Globus pallidus (tissue), 1 donor: ENCODE data around the gene CAND2.
"Not testable (repeated sequence)": the region's sequence is repeated elsewhere in the genome, so short reads cannot be mapped to it uniquely, and the experiment has no call there.

Source experiments
- DNase-seq: peaks from one replicate; pipeline ENCODE4 v3.0.0-alpha.2; 2015; ENCODE audit warnings: low spot score

CAND2 gene

DNA sequence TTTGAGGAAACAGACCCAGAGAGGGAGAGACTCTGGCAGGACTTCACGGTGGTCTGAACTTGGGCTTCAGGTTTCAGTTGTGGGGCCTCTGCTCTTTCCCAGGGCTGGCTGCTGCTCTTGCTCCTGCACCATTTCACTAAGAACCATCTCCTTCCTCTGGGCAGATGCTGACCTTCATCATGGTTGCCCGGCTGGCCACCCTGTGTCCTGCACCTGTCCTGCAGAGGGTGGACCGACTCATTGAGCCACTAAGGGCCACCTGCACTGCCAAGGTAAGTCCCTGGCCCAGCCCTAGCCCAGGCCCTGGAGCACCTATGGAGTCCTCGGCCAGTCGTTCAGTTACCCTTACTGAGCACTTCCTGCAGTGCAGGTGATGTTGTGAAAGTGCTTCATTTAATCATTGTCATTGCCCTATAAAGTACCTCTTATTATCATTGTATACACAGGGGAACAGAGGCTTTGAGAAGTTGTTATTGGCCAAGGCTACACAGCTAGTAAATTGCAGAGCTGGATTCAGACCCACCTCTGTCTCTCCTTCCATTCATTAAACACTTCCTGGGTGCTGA, 34.9 kb downstream of the CAND2 start:
- DNase-seq = no peak

GRCh38 chr3:12832350-12833221, 36.1 kb downstream of the CAND2 start:
- no peak for DNase-seq

DNA sequence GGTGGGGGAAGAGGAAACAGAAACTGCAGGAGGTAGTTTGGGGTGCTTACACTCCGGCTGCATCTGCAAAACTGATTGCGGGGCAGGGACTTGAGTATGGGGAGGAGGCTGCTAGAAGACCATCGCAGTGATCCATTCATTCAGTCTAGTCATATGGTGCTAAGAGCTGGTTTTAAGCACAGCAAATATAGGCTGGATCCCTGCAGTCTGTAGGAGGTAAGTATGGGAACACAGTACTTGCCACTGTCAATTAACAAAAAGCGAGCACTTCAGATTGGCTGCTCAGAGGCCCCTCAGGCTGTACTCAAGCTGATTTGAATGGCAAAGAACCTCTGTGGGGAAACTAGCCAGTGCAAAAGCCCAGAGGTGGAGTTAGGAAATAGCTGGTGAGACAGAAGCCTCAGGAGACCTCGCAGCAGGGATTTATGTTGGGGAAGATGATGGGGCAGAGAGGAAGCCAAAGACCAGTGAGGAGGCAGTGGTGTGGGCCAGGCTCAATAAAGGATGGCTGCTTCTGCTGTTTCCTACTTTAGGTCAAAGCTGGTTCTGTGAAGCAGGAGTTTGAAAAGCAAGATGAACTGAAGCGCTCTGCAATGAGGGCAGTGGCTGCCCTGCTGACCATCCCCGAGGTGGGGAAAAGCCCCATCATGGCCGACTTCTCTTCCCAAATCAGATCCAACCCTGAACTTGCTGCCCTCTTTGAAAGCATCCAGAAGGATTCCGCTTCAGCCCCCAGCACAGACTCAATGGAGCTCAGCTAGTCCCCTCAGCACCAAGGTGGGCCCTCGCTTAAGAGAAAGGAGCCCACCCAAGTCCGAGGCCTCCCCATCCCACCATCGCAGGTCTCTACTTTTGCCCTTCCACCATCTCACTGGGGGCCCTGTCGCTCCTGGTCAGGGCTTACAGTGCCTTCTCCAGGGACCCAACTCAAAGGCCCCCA, 37.0 kb downstream of the CAND2 start:
- DNase-seq = no peak

DNA sequence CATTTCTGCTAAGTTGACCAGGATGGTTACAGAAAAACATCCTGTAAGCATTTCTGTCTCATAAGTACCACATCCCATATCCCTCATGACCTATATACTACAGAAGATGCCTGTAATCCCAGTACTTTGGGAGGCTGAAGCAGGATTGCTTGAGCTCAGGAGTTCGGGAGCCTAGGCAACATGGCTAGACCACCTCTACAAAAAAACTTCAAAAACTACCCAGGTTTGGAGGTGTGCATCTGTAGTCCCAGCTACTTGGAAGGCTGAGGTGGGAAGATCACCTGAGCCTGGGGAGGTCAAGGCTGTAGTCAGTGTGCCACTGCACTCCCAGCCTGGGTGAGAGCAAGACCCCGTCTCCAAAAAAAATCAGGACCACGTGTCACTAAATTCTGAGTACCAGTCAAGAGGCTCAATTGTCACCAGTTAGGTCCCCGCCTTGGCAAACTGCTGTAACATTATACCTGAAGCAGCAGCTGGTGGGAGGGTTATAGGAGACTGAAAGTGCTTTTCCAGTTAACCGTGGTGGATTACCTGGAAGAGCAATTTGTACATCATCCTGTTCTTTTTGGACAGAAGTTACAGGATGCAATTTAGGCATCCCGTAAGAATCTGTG, 38.7 kb downstream of the CAND2 start:
- DNase-seq = no peak

DNA sequence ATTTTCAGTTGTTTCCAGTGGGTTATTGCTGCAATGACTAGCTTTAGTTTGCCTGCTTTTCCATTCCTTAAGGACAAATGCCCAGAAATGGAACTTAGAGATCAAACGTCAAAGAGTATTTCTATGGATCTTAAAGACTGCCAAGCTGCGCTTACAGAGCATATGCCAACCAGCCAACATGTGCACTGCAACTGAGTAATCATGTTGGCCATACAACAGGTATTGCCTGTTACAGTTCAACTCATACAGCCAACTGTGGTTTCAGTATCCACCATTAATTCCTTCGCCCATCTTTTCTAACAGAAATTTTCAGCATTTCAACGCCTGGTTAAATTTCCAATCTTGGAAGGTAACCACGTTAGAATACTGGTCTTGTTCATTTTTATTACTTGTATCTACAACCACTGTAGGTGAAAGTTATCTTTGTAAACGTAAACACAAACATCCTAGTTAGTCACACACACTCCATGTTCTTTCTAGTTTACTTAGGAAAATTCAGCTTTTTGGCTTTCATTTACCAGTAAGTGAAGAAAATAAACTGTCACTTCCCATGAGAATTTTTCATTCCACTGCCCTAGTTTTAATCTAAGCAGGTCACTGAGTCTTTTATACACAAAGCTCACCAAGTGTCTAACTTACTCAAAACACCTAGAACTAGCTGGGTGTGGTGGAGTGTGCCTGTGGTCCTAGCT, 41.0 kb downstream of the CAND2 start:
- no peak for DNase-seq

- DNase-seq = no peak
Measured at GRCh38 chr3:12838179-12838965, 41.9 kb downstream of the CAND2 start.

- no peak for DNase-seq
Measured at GRCh38 chr3:12839156-12839946, 42.9 kb downstream of the CAND2 start.

DNA sequence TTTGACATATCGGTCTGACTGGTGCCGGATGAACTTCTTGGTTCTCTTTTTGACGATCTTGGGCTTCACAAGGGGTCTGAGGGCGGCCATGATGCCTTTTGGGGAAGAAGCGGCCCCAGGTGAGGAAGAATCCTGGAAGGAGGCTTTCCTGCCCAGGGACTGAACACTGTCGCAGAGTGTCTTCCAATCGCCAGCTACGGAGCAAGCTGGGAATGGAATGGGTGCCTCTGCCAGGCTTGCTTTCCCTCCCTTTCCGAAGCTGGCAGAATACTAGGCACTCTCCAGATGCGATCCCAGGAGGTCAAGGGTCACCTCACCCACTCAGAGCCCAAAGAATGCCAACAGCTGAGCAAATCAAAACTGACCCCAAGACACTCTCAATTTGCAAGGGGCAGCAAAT, 43.7 kb downstream of the CAND2 start:
- DNase-seq = not testable (repeated sequence)

GRCh38 chr3:12840591-12841148, 44.2 kb downstream of the CAND2 start:
- no peak for DNase-seq

DNA sequence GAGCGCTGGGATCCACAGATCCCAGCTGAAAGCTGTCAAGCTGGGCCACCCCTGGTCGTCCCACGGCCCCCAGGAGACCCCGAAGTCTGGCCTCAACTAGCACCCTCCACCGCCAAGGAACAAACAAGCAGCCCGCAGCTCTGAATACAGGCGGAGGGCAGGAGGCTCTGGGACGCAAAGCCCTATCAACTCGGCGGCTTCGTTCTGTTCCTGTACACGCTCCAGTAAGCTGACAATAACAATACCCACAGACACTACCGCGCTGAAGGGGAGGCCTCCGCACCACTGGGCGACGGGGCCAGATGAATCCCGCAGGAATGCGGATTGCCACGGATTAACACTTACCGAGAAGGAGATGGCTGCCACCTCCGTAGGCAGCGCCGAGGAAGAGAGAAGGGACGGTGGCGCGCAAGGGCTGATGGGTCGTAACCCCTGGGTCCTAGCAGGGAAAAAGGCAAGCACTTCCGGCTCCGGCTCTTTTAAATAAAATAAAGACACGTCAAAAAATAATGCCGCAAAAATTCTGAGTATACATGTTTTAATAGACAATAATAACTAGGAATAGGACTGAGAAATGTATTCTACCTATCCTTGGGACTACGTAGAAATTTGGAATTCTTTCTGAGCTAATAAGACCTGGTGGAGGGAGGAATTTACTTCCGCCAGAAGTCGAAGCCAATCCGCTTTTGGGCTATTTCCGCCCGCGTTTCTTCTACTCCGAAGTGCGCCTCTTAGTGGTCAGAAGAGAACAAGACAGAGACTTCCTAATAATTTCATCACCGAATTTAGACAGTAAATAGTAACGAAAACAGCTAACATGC, 44.9 kb downstream of the CAND2 start, which contains the start of gene RPL32:
TSS of gene RPL32 (minus strand) at position 417 of the 821 bp plus-strand sequence. CDS start 1,328 bp downstream, outside the sequence.
- peak; percentile 94 for DNase-seq

DNA sequence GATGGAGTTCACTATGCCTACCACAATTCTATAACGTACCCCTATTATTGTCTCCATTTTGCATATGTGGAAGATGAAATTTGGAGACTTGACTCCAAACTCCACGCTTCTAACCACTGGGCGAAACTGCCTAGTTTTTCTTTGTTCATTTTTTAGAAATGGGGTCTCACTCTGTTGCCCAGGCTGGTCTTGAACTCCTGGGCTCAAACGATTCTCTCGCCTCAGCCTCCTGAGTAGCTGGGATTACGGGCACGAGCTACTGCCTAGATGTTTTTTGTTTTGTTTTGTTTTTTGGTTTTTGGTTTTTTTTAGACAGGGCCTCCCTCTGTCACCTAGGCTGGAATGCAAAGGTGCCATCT, 45.5 kb downstream of the CAND2 start:
- no peak for DNase-seq

DNA sequence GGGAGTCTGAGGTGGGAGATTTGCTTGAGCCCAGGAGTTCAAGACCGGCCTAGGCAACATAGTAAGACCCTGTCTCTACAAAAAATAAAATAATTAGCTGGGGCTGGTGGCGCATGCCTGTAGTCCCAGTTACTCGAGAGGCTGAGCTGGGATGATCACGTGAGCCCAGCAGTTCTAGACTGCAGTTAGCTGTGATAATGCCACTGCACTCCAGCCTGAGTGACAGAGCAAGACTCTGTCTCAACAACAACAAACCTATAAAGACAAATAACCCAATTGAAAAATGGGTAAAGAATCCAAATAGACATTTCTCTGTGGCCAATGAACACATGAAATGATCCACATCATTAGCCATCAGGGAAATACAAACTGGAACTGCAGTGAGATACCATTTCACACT, 46.0 kb downstream of the CAND2 start:
- no peak for DNase-seq

DNA sequence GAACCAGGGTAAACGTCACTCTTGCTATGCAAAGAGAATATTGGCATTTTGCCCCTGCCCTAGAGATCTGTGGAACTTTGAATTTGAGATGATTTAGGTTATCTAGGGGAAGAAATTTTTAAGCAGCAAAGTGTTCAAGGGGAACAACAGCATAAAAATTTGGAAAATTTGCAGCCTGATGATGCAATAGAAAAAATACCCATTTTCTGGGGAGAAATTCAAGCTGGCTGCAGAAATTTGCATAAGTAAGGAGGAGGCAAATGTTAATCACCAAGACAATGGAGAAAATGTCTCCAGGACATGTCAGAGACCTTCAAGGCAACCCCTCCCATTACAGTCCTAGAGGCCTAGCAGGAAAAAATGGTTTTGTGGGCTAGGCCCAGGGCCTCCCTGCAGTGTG, 49.3 kb downstream of the CAND2 start:
- no peak for DNase-seq

GRCh38 chr3:12852201-12852600, 55.7 kb downstream of the CAND2 start:
- DNase-seq = no peak

- DNase-seq = not testable (repeated sequence)
Measured at GRCh38 chr3:12853847-12854246, 57.4 kb downstream of the CAND2 start.

DNA sequence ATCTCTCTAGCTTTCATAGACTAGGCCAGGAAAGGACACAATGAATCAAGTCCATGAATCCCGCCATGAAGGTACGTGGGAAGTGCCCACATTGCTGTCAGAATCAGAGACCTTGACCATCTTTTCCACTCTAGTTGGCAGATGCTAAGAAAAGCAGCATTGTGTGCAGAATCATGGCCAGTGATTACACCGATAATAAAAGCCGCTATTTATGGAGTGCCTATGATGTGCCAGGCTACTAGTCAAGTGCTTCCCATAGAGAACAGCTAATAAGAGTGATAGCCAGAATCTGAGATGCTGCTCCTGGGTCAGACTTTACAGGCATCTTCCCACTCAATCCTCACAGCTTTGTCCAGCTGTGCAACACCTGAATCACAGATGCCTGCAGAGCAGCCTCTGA, 58.1 kb downstream of the CAND2 start:
- DNase-seq = peak; percentile 39

DNA sequence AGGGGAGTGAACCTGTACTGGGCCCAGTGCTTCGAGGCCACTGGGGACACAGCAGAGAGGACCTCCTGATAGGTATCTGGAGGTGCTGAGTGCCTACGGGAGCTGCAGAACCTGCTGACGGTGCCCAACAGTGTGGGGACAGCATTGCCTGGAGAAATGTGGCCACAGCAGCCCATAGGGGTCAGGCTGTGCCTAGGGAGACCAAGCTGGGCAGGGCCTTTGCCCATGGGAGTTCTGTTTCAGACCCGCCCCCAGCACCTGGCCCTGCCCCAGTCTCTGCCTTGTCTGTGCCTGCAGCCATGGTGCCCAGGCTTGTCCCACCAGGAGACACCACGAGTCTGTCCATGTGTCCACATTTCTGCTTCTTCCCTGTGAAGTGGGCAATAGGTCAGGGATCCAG, 60.1 kb downstream of the CAND2 start:
- no peak for DNase-seq

DNA sequence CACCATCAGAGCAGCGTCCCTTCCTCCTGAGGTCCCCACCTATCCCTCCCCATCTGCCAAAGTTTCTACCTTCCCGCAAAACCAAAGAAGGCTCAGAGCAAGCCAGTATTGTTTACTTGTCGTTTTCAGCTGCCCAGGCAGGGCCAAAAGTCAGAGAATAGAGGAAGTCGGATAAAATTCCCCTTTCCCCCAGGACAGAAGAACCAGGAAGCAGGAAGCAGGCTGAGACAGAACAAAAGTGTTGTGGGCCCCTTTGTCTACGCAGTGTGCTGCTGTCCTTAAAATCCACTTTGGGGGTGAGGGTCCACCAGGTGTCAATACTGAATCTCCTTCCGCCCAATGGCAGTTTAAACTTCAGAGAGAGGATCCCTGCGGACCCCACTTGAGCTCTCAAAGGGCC, 63.4 kb downstream of the CAND2 start:
- no peak for DNase-seq

GRCh38 chr3:12861611-12862010, 65.1 kb downstream of the CAND2 start:
- no peak for DNase-seq
